Epithelial cell of proximal tubule (primary cell): ENCODE results near the gene RNF157. TPM values are rescaled to one million over a fixed set of nuclear protein-coding genes. Genes with fewer than 3 reads are reported as not detected.
"Not testable (repeated sequence)": the region's sequence is repeated elsewhere in the genome, so short reads cannot be mapped to it uniquely, and the experiment has no call there.

Experiments used
- DNase-seq: peaks from one replicate; pipeline ENCODE4 v3.0.0-alpha.2; 2011; ENCODE audit warnings: low read depth
- H3K4me3 ChIP-seq: 2 replicates; pipeline ENCODE4 v1.5.1; 2011; ENCODE audit warnings: low read depth, mild to moderate bottlenecking, low read length
- CTCF ChIP-seq: conservative IDR thresholded peaks from 2 replicates; pipeline ENCODE4 v1.5.1; 2012; ENCODE audit warnings: low read depth, mild to moderate bottlenecking, low read length
- total RNA-seq: library from RNA; depleted of rRNA; stranded (reverse); fragments of >200 nt; gene quantifications from 2 replicates; pipeline ENCODE4 v1.2.3, GENCODE V29; 2015

Gene RNF157
- total RNA-seq, 1 donor from 2014 or later = 10.0 TPM

- no peak for DNase-seq
- TF ChIP-seq CTCF = no peak
- no peak overlapping the region for H3K4me3 ChIP-seq
Measured at GRCh38 chr17:76236603-76237002, 3.7 kb downstream of the RNF157 start.

GRCh38 chr17:76235883-76236282 is 4.4 kb downstream of the RNF157 start:
- DNase-seq = no peak
- no peak overlapping the region for H3K4me3 ChIP-seq

GRCh38 chr17:76234354-76234679 is 6.0 kb downstream of the RNF157 start:
- no peak for TF ChIP-seq CTCF
- no peak for DNase-seq
- H3K4me3 ChIP-seq = no peak overlapping the region

More at GRCh38 chr17:76235883-76236282, 4.4 kb downstream of the RNF157 start:
- TF ChIP-seq CTCF = no peak

- H3K4me3 ChIP-seq = no peak overlapping the region
- DNase-seq = no peak
- TF ChIP-seq CTCF = no peak
Measured at GRCh38 chr17:76233588-76234353, 6.5 kb downstream of the RNF157 start.

GRCh38 chr17:76232342-76232741 is 8.0 kb downstream of the RNF157 start:
- TF ChIP-seq CTCF = no peak
- DNase-seq = no peak
- H3K4me3 ChIP-seq = no peak overlapping the region

GRCh38 chr17:76226749-76227148 is 13.5 kb downstream of the RNF157 start:
- H3K4me3 ChIP-seq, DNase-seq: not testable (repeated sequence)

- not testable (repeated sequence) for DNase-seq, H3K4me3 ChIP-seq
Measured at GRCh38 chr17:76225373-76226086, 14.8 kb downstream of the RNF157 start.

- no peak for TF ChIP-seq CTCF
- DNase-seq = no peak
- no peak overlapping the region for H3K4me3 ChIP-seq
Measured at GRCh38 chr17:76223802-76224201, 16.5 kb downstream of the RNF157 start.
